ENCODE results near the gene ALDH4A1.
"Not testable (repeated sequence)": the region's sequence is repeated elsewhere in the genome, so short reads cannot be mapped to it uniquely, and the experiment has no call there.

DNA sequence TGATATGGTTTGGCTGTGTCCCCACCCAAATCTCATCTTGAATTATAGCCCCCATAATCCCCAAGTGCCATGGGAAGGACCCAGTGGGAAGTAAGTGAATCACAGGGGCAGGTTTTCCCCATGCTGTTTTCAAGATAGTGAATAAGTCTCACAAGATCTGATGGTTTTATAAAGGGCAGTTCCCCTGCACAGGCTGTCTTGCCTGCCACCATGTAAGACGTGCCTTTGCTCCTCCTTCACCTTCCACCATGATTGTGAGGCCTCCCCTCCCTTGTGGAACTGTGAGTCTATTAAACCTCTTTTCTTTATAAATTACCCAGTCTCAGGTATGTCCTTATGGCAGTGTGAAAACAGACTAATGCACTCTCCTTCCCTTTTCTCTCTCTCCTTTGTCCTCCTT, 70.0 kb downstream of the ALDH4A1 start:
- TF ChIP-seq, protein P1, sequence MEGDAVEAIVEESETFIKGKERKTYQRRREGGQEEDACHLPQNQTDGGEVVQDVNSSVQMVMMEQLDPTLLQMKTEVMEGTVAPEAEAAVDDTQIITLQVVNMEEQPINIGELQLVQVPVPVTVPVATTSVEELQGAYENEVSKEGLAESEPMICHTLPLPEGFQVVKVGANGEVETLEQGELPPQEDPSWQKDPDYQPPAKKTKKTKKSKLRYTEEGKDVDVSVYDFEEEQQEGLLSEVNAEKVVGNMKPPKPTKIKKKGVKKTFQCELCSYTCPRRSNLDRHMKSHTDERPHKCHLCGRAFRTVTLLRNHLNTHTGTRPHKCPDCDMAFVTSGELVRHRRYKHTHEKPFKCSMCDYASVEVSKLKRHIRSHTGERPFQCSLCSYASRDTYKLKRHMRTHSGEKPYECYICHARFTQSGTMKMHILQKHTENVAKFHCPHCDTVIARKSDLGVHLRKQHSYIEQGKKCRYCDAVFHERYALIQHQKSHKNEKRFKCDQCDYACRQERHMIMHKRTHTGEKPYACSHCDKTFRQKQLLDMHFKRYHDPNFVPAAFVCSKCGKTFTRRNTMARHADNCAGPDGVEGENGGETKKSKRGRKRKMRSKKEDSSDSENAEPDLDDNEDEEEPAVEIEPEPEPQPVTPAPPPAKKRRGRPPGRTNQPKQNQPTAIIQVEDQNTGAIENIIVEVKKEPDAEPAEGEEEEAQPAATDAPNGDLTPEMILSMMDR (conservative IDR thresholded peaks at IDR 0.05; ENCODE audit: low read depth, low read length), result not testable (repeated sequence)
- not testable (repeated sequence) for TF ChIP-seq EZH2 (IDR thresholded peaks at IDR 0.05; ENCODE audit: borderline replicate concordance, low read depth, low read length, poor library complexity, severe bottlenecking)
